HG03103 (cell line): ENCODE measurements around the gene SLAIN2.

Source experiments
- ATAC-seq: cut with Tn5 transposase; IDR thresholded peaks from one replicate; pipeline ENCODE4 v1.9.1; 2021; ENCODE audit warnings: low read depth; ENCODE audit not compliant: unreplicated experiment

Gene SLAIN2

DNA sequence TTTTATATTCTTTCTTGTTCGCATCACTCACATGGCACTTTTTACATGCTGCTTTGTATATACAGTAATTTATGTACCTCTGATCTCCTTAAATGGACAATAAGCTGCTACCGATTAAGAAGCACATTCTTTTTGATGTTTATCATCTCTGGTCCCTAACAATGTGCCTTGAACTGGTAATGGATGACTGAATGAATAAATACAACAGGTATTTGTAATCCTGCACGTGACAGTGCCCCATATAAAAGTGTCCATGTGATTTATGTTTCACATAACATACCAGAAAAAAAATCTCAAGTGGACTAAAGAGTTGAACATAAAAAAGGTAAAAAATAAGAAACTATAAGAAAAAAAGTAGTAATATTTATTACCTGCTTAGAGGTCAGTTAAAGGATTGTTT lies 7.7 kb upstream of the SLAIN2 start:
- ATAC-seq, result no peak

DNA sequence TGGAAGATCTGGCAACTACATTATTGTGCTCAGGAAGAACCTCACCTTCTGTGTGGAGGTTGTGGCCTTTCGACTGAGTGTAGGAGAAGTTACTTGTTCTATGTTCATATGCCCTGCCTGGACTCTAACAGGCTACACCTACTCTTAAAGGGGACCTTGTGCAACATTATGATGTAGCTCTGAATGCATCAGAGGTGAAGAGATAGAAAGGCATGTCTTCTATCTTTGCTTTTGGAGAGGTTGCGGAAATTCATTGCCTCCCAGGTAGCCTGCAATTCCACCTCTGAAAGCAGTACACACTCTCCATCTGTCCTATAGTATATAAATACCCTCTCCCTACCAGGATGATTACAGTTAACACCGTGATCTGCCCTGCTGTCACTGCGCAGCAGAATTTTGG lies 7.1 kb upstream of the SLAIN2 start:
- no peak for ATAC-seq

DNA sequence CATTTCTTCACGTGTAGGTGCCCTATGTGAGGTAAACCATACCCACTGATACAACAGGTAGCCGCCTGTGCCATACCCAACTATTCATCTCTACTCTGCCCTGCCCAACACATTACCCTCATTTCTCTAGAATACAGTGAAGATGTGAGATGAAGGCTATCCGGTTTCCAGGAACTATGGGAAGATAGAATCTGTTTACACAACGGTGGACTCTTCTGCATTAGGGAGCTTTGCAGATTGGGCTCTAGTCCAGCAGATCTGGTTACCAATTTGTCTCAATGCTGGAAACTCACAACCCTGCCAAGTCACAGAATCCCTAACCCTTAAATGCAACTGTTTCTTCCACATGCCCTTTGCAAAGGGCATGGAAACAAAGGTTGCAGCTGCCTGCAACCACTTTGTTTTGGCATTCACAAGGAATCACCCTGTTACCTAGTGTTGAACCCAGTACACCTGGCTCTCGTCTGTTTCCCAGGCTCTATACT lies 6.4 kb upstream of the SLAIN2 start:
- no peak for ATAC-seq

DNA sequence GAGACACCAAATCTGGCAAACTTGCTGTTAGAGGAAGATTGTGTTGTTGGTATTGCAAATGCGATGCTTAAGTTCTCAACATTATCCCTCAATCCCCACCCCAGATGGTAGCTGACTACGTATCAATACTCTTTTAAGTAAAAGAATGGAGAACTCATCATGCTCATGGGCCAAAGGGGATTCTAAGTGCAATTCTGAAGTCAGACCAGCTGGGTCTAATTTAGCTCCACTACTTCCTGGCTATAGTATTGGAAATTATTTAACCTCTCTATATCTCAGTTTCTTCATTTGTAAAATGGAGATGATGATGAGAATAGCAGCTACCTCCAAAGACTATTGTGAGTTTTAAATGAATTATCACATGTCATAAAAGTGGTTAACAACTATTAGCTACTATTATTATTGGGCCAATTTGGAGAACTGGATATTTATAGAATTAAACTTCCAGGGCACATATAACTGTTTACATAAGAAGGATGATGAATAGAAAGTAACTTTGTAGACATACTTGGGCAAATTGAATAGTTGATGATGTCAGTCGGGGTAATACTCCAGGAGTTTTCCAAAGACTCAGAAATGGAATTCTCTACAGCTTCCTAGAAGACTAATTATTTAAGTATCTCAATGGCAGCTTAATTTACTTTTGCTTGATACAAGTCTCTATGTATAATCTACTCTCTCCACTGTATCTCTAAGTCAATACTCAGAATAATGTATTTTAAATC lies 5.0 kb upstream of the SLAIN2 start:
- ATAC-seq, result no peak

DNA sequence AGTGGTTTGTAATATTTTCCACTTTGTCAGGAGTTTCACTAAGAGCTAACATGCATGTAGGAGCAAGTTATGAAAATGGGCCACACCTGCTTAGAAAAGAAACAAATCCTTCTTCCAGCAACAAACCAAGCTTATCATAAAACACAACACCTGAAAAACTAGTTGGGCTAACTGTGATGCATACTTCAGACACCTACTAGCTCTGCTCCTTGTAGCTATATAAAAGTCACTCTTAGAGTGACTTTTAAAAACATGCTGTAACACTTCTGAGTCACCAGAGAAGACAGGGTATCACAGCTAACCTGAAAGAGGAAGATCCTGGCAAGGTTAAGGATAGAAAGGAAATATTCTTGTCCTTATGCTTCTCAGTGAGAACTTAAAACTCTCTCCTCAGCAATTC lies 3.6 kb upstream of the SLAIN2 start:
- no peak for ATAC-seq

DNA sequence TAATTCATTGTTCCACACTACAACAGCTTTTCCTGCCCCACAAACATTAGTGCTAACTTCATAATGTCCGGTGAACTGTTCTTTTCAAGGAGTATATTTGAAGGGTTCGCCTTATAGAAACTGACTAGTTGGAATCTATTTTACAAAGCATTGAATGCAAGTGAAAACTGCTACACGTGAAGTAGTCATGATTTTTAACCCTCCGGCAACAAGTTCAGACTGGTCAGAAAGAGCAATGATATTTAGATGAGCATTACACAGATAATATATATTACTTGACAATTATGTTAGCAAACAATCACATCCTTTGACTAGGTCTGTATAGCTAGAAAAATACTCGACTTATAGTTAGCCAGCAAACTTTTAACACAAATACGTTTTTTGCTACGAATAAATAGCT lies 1.7 kb upstream of the SLAIN2 start:
- ATAC-seq, result no peak

DNA sequence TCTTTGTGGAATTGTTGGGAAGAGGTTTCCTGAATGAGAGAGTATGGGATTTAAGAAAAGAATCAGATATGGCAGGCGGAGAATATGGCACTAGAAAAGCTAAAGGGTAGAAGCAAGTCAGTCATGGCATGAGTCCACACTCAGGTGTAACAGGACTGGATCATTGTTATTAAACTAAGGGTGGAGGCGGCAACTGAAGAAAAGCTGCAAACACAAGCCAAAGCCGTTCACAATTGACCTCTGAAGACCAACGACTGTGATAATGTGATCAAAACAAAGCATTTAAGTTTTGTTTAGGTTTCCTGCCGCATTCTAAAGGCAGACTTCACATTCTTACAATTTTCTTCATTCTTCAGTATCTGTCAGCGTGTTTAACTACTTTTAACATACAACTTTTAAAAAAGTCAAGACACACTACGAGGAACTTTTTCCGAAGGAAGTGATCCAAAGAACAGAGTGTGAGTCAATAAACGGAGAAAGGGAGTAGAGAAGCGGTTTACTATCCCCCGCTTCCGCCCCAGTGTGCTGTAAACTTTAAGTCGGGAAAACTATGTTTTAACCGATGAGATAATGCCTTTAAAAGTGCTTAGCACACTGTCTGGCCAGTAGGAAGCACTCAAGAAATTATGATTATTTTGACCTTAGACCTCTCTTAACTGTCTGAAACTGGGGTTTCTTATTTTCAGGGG lies 909 bp upstream of the SLAIN2 start:
- ATAC-seq, result no peak

DNA sequence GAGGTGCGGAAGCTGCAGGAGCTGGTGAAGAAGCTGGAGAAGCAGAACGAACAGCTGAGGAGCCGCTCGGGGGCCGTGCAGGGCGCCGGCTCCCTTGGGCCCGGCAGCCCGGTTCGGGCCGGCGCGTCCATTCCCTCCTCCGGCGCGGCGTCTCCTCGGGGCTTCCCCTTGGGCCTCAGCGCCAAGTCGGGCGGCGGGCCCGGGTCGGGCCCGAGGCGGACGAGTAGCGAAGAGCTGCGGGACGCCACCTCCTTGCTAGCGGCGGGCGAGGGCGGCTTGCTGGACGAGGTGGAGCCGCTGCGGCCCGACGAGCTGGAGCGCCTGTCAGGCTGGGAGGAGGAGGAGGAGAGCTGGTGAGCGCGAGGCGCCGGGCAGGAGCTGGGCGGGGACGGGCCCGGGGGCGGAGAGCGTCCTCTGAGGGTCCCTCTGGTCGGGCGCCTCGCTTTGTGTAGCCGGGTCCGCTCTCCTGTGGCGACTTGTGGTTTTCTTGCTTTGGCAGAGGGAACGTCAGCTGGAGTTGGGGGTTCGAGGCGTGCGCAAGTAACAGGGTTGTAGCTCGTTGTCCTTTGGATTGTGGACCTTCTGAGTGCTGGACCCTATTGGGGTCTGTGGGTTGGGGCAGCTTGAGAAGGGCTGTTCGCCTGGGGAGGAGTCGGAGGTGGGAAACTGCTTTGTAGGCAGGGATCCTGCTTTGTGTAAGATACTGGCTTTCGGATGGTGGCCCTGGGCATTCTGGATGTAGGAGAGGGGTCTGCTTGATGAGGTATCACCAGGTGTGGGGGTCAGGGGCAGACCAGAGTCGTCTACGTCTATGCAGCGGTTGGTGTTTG lies 662 bp downstream of the SLAIN2 start:
- peak; percentile 5 for ATAC-seq

DNA sequence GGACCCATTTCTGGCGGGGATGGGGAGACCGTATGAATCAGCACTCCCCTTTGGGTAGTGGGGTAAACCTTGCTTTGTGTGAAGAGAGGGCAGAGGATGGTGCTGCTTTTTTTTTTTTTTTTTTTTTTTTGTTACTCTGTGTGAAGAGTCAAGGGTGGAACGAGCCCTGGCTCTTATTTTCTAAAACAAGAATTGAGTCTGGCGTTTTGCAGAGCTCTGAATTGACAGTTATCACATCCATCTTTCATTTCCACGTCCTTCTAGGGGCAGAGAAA lies 1.2 kb downstream of the SLAIN2 start:
- ATAC-seq, result no peak

DNA sequence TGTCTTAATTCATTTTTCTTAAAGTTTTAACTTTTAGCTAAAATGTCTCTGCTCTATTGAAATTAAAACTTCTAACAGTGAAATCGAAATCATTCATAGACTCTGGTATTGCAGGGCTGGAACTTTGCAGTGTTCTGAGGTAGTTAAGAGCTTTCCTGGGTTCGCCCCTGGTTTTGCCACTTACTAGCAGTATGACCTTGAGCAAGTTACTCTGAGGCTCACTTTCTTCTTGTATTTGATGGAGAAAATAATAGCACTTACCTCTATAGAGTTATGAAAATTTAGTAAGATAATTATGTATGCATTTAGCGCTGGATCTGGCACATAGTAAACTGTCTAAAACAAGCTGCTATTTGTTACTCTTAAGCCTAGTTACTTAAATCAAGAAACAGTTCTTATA lies 1.7 kb downstream of the SLAIN2 start:
- no peak for ATAC-seq

DNA sequence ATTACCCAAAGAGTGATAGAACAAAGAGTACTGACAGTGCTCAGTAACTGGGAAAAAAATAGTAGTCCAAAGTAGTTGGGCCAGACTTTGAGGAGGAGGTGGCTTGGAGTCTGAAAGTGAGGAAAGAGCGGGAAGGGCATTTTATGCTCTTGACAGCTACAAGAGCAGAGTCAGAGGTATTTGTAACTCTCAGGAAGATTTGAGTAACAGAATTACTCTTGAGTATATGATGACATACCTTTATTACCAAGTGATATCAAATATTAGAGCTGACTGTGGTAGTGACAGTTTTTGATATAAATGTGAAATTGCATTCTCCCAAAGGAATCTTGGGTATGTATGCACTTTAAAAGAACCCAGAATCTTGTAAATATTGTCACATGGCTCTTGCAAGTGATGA lies 2.2 kb downstream of the SLAIN2 start:
- ATAC-seq, result no peak

DNA sequence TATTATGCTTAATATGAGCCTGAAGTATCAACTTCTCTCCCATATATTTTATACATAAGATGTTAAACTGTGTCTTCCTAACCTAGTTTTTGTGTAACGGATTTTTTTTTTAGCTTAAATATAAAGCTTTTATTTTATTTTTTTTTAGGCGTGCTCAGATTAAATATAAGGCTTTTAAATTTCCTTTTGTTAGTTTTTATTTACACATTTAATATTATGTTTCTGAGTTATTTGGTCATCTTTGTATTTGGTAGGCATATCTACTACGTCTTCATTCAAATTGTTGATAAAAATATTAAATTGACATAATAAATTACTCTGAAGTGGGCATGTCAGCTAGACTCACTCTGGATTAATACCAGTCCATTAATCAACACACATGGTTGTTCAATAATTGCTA lies 4.2 kb downstream of the SLAIN2 start:
- no peak for ATAC-seq

DNA sequence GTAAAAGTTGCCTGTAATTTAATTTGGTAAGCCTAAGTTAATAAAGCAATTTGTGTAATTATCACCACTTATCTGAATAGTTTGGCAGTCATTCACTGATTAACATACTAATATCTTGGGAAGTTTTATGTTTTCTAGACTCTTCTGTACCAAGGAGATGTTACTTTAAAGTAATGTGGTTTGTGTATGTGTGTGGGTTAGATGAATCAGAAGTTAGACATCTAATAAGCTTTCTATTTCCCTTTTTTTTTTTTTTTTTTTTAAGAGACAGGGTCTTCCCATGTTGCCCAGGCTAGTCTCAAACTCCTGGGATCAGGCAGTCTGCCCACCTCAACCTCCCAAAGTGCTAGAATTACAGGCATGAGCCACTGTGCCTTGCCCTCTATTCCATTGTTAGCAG lies 5.3 kb downstream of the SLAIN2 start:
- no peak for ATAC-seq

DNA sequence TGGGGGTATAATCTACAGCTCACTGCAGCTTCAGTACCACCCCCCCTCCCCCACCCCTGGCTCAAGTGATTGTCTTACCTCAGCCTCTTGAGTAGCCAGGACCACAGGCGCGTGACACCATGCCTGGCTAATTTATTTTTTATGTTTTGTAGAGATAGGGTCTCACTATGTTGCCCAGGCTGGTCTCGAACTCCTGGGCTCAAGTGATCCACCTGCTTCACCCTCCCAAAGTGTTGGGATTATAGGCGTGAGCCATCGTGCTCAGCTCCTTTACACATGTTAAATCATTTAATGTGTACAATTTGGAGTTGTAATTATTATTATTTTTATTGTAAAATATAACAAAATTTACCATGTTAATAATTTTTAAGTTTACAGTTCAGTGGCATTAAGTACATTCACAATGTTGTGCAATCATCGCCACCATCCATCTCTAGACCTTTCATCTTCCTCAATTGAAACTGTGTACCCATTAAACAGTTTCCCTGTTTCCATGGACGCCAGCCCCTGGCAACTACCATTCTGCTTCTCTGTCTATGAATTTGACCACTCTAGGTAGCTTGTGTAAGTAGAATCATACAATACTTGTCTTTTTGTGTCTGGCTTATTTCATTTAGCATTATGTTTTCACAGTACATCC lies 6.1 kb downstream of the SLAIN2 start:
- no peak for ATAC-seq

DNA sequence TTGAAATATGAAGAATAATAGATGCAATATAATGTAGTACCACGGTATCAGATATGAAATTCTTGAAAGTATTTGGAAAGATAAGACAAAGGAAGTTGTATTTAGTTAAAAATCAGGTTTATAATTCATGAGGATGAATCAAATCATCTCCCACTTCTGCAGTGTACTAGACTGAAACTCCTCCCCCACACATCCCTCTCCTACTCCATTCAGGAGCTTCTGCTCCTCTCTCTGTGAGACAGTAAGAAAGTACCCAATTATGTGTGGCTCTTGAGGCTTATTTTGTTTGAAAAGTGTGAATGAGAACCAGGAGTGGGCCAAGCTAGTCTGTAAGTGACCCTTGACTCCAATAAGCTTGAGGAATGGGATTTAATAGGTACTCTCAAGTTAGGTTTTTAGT lies 9.5 kb downstream of the SLAIN2 start:
- no peak for ATAC-seq

DNA sequence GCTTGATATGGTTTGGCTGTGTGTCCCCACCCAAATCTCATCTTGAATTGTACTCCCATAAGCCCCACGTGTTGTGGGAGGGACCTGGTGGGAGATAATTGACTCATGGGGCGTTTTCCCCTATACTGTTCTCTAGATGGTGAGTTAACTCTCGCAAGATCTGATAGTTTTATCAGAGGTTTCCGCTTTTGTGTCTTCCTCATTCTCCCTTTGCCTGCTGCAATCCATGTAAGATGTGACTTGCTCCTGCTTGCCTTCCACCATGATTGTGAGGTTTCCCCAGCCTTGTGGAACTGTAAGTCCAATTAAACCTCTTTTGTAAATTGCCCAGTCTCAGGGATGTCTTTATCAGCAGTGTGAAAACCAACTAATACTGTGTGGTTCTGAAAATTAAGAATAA lies 11.5 kb downstream of the SLAIN2 start:
- ATAC-seq, result no peak

DNA sequence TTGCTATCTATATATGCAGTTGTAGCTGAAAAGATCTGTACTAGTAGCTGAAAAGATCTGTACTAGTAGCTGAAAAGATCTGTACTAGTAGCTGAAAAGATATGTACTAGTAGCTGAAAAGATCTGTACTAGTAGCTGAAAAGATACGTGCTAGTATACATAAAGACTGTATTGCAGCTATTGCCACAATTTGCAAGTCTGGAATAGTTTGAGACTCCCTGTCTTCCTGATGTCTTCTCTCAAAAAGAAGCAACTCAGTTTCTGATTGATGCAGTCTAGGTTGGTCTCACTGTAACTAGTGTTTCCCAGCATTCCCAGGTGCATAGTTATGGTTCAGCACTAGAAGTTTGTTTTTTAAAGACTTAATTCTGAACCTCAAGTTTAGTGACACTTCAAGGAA lies 15.0 kb downstream of the SLAIN2 start:
- no peak for ATAC-seq

DNA sequence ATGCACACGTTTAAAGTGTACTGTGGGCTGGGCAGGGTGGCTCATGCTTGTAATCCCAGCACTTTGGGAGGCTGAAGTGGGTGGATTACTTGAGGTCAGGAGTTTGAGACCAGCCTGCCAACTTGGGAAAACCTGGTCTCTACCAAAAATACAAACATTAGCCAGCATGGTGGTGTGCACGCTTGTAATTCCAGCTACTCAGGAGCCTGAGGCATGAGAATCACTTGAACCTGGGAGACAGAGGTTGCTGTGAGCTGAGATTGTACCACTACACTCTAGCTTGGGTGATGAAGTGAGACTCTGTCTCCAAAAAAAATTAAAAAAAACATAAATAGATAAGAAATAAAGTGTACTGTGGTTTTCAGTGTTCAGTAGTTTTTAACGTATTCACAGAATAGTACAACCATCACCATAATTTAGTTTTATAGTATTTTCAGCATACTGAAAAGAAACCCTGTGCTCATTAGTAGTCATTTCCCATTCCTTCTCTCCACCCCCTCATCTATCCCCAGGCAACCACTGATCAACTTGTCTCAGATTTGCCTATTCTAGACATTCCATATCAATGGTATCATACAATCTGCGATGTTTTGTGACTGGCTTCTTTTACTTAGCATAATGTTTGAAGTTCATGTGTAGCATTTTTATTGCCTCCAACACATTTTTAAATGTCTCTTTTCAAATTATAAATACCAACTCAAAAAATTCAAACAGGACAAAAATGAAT lies 19.1 kb downstream of the SLAIN2 start:
- ATAC-seq, result no peak

DNA sequence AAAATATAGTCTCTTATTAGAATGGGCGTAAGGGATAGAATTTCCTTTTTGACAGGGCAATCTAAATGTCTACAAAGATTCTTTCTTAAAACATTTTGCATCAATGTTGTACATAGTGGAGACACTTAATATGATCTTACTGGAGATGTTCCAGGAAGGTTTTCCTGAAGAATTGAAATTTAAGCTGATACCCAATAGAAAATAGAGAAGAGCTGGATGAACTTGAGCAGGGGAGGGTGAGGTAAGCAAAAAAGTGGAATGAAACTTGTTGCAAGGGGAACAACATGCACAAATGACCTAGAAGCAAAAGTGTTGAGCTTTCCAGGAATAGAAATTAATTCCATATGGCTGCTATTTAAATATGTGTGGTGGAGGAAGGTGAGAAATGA lies 19.7 kb downstream of the SLAIN2 start:
- ATAC-seq, result no peak

DNA sequence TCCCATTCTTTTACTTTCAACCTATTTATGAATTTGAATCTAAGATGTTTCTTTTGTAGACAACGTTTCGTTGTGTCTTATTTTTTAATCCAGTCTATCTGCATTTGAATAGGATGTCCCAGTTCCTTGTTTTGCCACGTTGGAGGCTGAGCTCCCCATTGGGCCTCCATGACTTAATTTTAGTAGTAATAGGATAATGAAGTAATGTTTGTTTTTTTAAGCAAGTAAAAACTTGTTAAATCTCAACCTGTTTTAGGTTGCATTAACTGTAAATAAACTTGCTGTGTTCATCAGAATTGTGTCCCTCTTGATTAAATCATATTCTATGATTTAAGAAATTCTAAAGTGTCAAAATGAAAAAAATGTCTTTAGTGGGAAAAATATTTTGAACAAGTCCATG lies 25.3 kb downstream of the SLAIN2 start:
- no peak for ATAC-seq

DNA sequence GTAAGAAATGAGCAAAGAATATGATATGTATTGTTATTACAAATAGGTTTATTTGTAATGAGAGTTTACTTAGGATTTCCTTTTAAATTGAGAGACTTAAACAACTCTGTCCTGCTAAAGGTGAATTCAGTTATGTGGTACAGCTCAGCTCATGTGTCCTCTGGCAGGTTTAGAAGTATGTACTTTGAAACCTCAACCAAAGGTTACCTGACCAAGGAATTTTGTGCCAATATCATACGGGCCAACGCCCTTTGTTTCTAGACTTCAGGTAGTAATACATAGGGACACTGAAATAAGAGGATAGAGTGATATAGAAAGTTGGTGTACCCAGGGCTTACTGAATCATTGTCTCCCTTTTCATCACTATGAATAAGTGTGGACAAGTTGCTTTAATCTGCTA lies 25.7 kb downstream of the SLAIN2 start:
- no peak for ATAC-seq
